H9 (cell line): Measurements from ENCODE around the gene HHEX. TPM values are rescaled to one million over a fixed set of nuclear protein-coding genes. Genes with fewer than 3 reads are reported as not detected.

ENCODE experiments used
- DNase-seq: peaks from one replicate; pipeline ENCODE4 v3.0.0-alpha.2; 2017
- H2AFZ ChIP-seq: one replicate; pipeline ENCODE4 v1.6.1; 2013; ENCODE audit warnings: mild to moderate bottlenecking, low read length, control low read depth, moderate library complexity
- H2AK5ac ChIP-seq: 2 replicates; pipeline ENCODE4 v1.6.1; 2013; ENCODE audit warnings: low read length, control low read depth, mixed read lengths; ENCODE audit not compliant: insufficient read length
- H2BK120ac ChIP-seq: one replicate; pipeline ENCODE4 v1.6.1; 2013; ENCODE audit warnings: low read depth, mild to moderate bottlenecking, low read length, control low read depth, inconsistent platforms; ENCODE audit not compliant: poor library complexity, severe bottlenecking
- H2BK12ac ChIP-seq: 2 replicates; pipeline ENCODE4 v1.6.1; 2013; ENCODE audit warnings: low read length, control low read depth, mixed read lengths, low read depth; ENCODE audit not compliant: insufficient read length
- H2BK15ac ChIP-seq: 2 replicates; pipeline ENCODE4 v1.6.1; 2013; ENCODE audit warnings: low read depth, low read length, control low read depth
- H2BK20ac ChIP-seq: one replicate; pipeline ENCODE4 v1.6.1; 2013; ENCODE audit warnings: low read depth, mild to moderate bottlenecking, low read length, control low read depth, inconsistent platforms; ENCODE audit not compliant: poor library complexity, severe bottlenecking
- H2BK5ac ChIP-seq: 2 replicates; pipeline ENCODE4 v1.6.1; 2013; ENCODE audit warnings: low read length, control low read depth, mixed read lengths; ENCODE audit not compliant: insufficient read length
- H3K14ac ChIP-seq: 2 replicates; pipeline ENCODE4 v1.6.1; 2013; ENCODE audit warnings: low read length, control low read depth; ENCODE audit not compliant: insufficient read depth
- H3K18ac ChIP-seq: 2 replicates; pipeline ENCODE4 v1.6.1; 2013; ENCODE audit warnings: low read depth, mild to moderate bottlenecking, mixed read lengths, low read length, control low read depth; ENCODE audit not compliant: insufficient read length
- H3K23ac ChIP-seq: 2 replicates; pipeline ENCODE4 v1.6.1; 2013; ENCODE audit warnings: low read length, control low read depth, mixed read lengths, low read depth; ENCODE audit not compliant: insufficient read length
- H3K23me2 ChIP-seq: 2 replicates; pipeline ENCODE4 v1.6.1; 2013; ENCODE audit warnings: low read depth, mild to moderate bottlenecking, mixed read lengths, low read length, control low read depth; ENCODE audit not compliant: insufficient read length, poor library complexity, severe bottlenecking
- H3K27ac ChIP-seq: 2 replicates; pipeline ENCODE4 v1.5.1; 2013; ENCODE audit warnings: low read length, control low read depth, mixed read lengths, low read depth; ENCODE audit not compliant: insufficient read length
- H3K27me3 ChIP-seq: 2 replicates; pipeline ENCODE4 v1.6.1; 2013; ENCODE audit warnings: low read length, control low read depth, inconsistent platforms; ENCODE audit not compliant: insufficient read depth
- H3K4ac ChIP-seq: 2 replicates; pipeline ENCODE4 v1.6.1; 2013; ENCODE audit warnings: low read depth, mild to moderate bottlenecking, control low read depth, inconsistent platforms, low read length, moderate library complexity
- H3K4me1 ChIP-seq: 2 replicates; pipeline ENCODE4 v1.6.1; 2013; ENCODE audit warnings: low read length, control low read depth, inconsistent platforms; ENCODE audit not compliant: insufficient read depth
- H3K4me2 ChIP-seq: 2 replicates; pipeline ENCODE4 v1.6.1; 2013; ENCODE audit warnings: low read length, control low read depth, mixed read lengths; ENCODE audit not compliant: insufficient read length, insufficient read depth
- H3K56ac ChIP-seq: 2 replicates; pipeline ENCODE4 v1.6.1; 2013; ENCODE audit warnings: low read depth, mild to moderate bottlenecking, mixed read lengths, low read length, control low read depth; ENCODE audit not compliant: insufficient read length
- H3K79me1 ChIP-seq: 2 replicates; pipeline ENCODE4 v1.6.1; 2013; ENCODE audit warnings: low read depth, mild to moderate bottlenecking, moderate library complexity, low read length, control low read depth, inconsistent platforms; ENCODE audit not compliant: insufficient read depth, poor library complexity, severe bottlenecking
- H3K79me2 ChIP-seq: 2 replicates; pipeline ENCODE4 v1.6.1; 2013; ENCODE audit warnings: low read length, control low read depth, inconsistent platforms; ENCODE audit not compliant: insufficient read depth
- H3K9ac ChIP-seq: 2 replicates; pipeline ENCODE4 v1.6.1; 2013; ENCODE audit warnings: low read length, control low read depth, mixed read lengths; ENCODE audit not compliant: insufficient read length; ENCODE audit errors: extremely low read depth
- H3K9me3 ChIP-seq: one replicate; pipeline ENCODE4 v1.6.1; 2013; ENCODE audit warnings: low read depth, low read length, inconsistent platforms; ENCODE audit not compliant: control insufficient read depth
- H3T11ph ChIP-seq: one replicate; pipeline ENCODE4 v1.6.1; 2013; ENCODE audit warnings: mild to moderate bottlenecking, low read length, control low read depth, inconsistent platforms
- H4K20me1 ChIP-seq: one replicate; pipeline ENCODE4 v1.6.1; 2013; ENCODE audit not compliant: control insufficient read depth, insufficient read length, insufficient read depth
- H4K5ac ChIP-seq: 2 replicates; pipeline ENCODE4 v1.6.1; 2013; ENCODE audit warnings: low read depth, mild to moderate bottlenecking, mixed read lengths, low read length, control low read depth; ENCODE audit not compliant: insufficient read length
- H4K8ac ChIP-seq: replicated peaks from 2 replicates; pipeline ENCODE4 v1.6.1; 2013; ENCODE audit warnings: low read length, control low read depth, mixed read lengths, low read depth; ENCODE audit not compliant: insufficient read length
- H4K91ac ChIP-seq: 2 replicates; pipeline ENCODE4 v1.6.1; 2013; ENCODE audit warnings: low read depth, mild to moderate bottlenecking, moderate library complexity, mixed read lengths, low read length, control low read depth; ENCODE audit not compliant: insufficient read length
- H3K27ac Mint-ChIP-seq, 3 experiments: 2 replicates in 2 of 3; 3 replicates in 1 of 3; pipeline ENCODE4 v1.8.0; 2020 to 2021; ENCODE audit warnings: mixed read lengths in 3 of 3, mild to moderate bottlenecking in 1 of 3, moderate library complexity in 1 of 3
- H3K27me3 Mint-ChIP-seq: 2 replicates; pipeline ENCODE4 v1.8.0; 2021; ENCODE audit warnings: low read depth, mild to moderate bottlenecking, moderate library complexity, mixed read lengths
- H3K36me3 Mint-ChIP-seq, 3 experiments: 2 replicates in 2 of 3; 3 replicates in 1 of 3; pipeline ENCODE4 v1.8.0; 2020 to 2021; ENCODE audit warnings: low read depth in 3 of 3, mixed read lengths in 3 of 3; ENCODE audit not compliant: insufficient read depth in 1 of 3
- H3K4me1 Mint-ChIP-seq, 2 experiments: 2 replicates each; pipeline ENCODE4 v1.8.0; 2020; ENCODE audit warnings: mixed read lengths in 2 of 2
- H3K4me3 Mint-ChIP-seq, 2 experiments: 2 replicates in 1 of 2; 3 replicates in 1 of 2; pipeline ENCODE4 v1.8.0; 2020 to 2021; ENCODE audit warnings: mild to moderate bottlenecking in 2 of 2, mixed read lengths in 2 of 2, moderate library complexity in 1 of 2
- H3K9me3 Mint-ChIP-seq, 2 experiments: 2 replicates in 1 of 2; 3 replicates in 1 of 2; pipeline ENCODE4 v1.8.0; 2020; ENCODE audit warnings: mild to moderate bottlenecking in 2 of 2, mixed read lengths in 2 of 2, moderate library complexity in 1 of 2
- CTCF ChIP-seq: fragments of 200-600 bp; sonication (generic); conservative IDR thresholded peaks from 3 replicates; pipeline ENCODE4 v1.8.0; 2021; ENCODE audit warnings: antibody characterized with exemption, mild to moderate bottlenecking
- total RNA-seq: library from RNA; stranded (reverse); gene quantifications from 2 replicates; pipeline ENCODE4 v1.2.1, GENCODE V29; 2021

HHEX gene
- total RNA-seq, 1 experiment from 2014 or later = 2.2 TPM

- no peak for TF ChIP-seq CTCF
- H3K9me3 ChIP-seq = no peaks in the 10 kb centered on the region
These were observed 12.0 kb upstream of the HHEX start for GRCh38 chr10:92677708-92678107.

More at GRCh38 chr10:92677708-92678107, 12.0 kb upstream of the HHEX start:
- no peaks in the 10 kb centered on the region for H3K79me1 ChIP-seq
- H4K8ac ChIP-seq = no peak overlapping the region
- no peak overlapping the region for H3K27ac ChIP-seq
- H3K79me2 ChIP-seq = no peaks in the 10 kb centered on the region
- H3K23ac ChIP-seq = no peak overlapping the region
- Mint-ChIP-seq H3K9me3 (peaks cover 15 to 18% of the 10 kb centered on the region in 2 experiments), H3K4me3 (no peak overlapping the region), H3K4me1 (no peaks in the 10 kb centered on the region), H3K27ac (no peak overlapping the region), H3K36me3 (peaks cover 5 to 10% (median 7%) of the 10 kb centered on the region in 3 experiments; a peak in 6 of 7 replicates), H3K27me3 (peaks cover 8% of the 10 kb centered on the region)
- no peak overlapping the region for H2BK5ac ChIP-seq
- no peak overlapping the region for H2AFZ ChIP-seq
- H3K23me2 ChIP-seq = no peaks in the 10 kb centered on the region
- no peak for DNase-seq
- H4K5ac ChIP-seq = no peak overlapping the region
- H3K4me1 ChIP-seq = no peaks in the 10 kb centered on the region
- no peak overlapping the region for H4K91ac ChIP-seq
- no peak overlapping the region for H3T11ph ChIP-seq
- no peak overlapping the region for H2BK120ac ChIP-seq
- H3K14ac ChIP-seq = no peak overlapping the region
- no peak overlapping the region for H3K9ac ChIP-seq
- no peak overlapping the region for H2AK5ac ChIP-seq
- no peak overlapping the region for H2BK12ac ChIP-seq
- no peaks in the 10 kb centered on the region for H4K20me1 ChIP-seq
- no peak overlapping the region for H3K4me2 ChIP-seq
- no peak overlapping the region for H2BK15ac ChIP-seq
- H2BK20ac ChIP-seq = no peak overlapping the region
- no peaks in the 10 kb centered on the region for H3K27me3 ChIP-seq
- no peak overlapping the region for H3K4ac ChIP-seq
- H3K56ac ChIP-seq = no peak overlapping the region
- no peak overlapping the region for H3K18ac ChIP-seq
